Stomach (tissue), 9 donors: Measurements from ENCODE around the gene RGS17. TPM values are rescaled to one million over a fixed set of nuclear protein-coding genes. Genes with fewer than 3 reads are reported as not detected.
"Not testable (repeated sequence)": the region's sequence is repeated elsewhere in the genome, so short reads cannot be mapped to it uniquely, and the experiment has no call there.

Experiments used
- DNase-seq, 2 donors: peaks; one replicate each; pipeline versions ENCODE4 v3.0.0 to v3.0.0-alpha.2; 2013 to 2019
- H3K27ac ChIP-seq, 5 donors: fragments of 200-600 bp in 4 of 5; sonication (generic) in 4 of 5; one replicate each; pipeline ENCODE4 v1.5.1; 2013 to 2019; ENCODE audit warnings: mild to moderate bottlenecking in 1 of 5, moderate library complexity in 1 of 5
- H3K27me3 ChIP-seq, 3 donors: fragments of 200-600 bp; sonication (generic); one replicate each; pipeline ENCODE4 v1.5.1; 2017 to 2019; ENCODE audit warnings: mixed run types in 1 of 3
- H3K36me3 ChIP-seq, 4 donors: fragments of 200-600 bp; sonication (generic); 1 replicate in 3 of 4; 2 replicates in 1 of 4; pipeline ENCODE4 v1.5.1; 2016 to 2019
- H3K4me1 ChIP-seq, 4 donors: fragments of 200-600 bp; sonication (generic); one replicate each; pipeline ENCODE4 v1.5.1; 2016 to 2019
- H3K4me3 ChIP-seq, 4 donors: fragments of 200-600 bp; sonication (generic) in 3 of 4; one replicate each; pipeline ENCODE4 v1.5.1; 2016 to 2019; ENCODE audit warnings: mild to moderate bottlenecking in 1 of 4
- H3K9me3 ChIP-seq, 4 donors: fragments of 200-600 bp; sonication (generic); one replicate each; pipeline ENCODE4 v1.5.1; 2016 to 2019
- CTCF ChIP-seq, 7 experiments: fragments of 450-650 bp in 4 of 7; fragments of 200-600 bp in 3 of 7; sonication (generic) in 3 of 7; IDR thresholded peaks; one replicate each; pipeline ENCODE4 v1.5.1; 2016 to 2019; ENCODE audit warnings: antibody characterized with exemption in 7 of 7, control low read depth in 2 of 7, mild to moderate bottlenecking in 1 of 7
- EP300 ChIP-seq: sonication (generic); formaldehyde crosslinking; IDR thresholded peaks from one replicate; pipeline ENCODE4 v1.6.1; 2017; ENCODE audit warnings: antibody characterized with exemption
- POLR2A ChIP-seq, 4 donors: fragments of 450-650 bp; IDR thresholded peaks; one replicate each; pipeline ENCODE4 v1.6.1; 2016; ENCODE audit warnings: antibody characterized with exemption in 4 of 4, control low read depth in 2 of 4, mild to moderate bottlenecking in 1 of 4, moderate library complexity in 1 of 4
- POLR2AphosphoS5 ChIP-seq, 3 donors: sonication (generic); formaldehyde crosslinking; IDR thresholded peaks; one replicate each; pipeline ENCODE4 v1.6.1; 2016; ENCODE audit warnings: antibody characterized with exemption in 3 of 3
- WGBS, 5 donors: extraction: QIAGEN DNeasy Blood & Tissue Kit in 3 of 5; methylation state at CpG; one replicate each; pipeline versions ENCODE4 v1.1.5 to v1.1.7; 2013 to 2018; 5-methylcytosine and 5-hydroxymethylcytosine counted together
- intact Hi-C: fragments of 100-400 bp; cut with DNase I; formaldehyde crosslinking; loops from one replicate; pipeline ENCODE4 v1.15.1; 2023; ENCODE audit warnings: low total_unique reads
- polyA plus RNA-seq, 3 donors: library from polyadenylated mRNA; stranded (reverse); fragments of 200-250 nt; gene quantifications; one replicate each; pipeline ENCODE4 v1.2.3, GENCODE V29; 2013
- total RNA-seq, 5 donors: library from RNA; depleted of rRNA; stranded (reverse); fragments of >200 nt; gene quantifications; one replicate each; pipeline versions ENCODE4 v1.1.0 to v1.2.3, GENCODE V29; 2014 to 2016
- donor health status: healthy with polysubstance abuse.
- donor health status: Bipolar disorder and iron deficiency.
- donor health status: healthy.

Gene RGS17
- total and polyA plus RNA-seq, 8 donors, result 0.33 to 2.8 (median 1.7) TPM; not detected in 1

- Histone ChIP-seq H3K4me3 (no peak overlapping the region), H3K9me3 (no peaks in the 10 kb centered on the region), H3K27me3 (no peaks in the 10 kb centered on the region), H3K36me3 (no peaks in the 10 kb centered on the region), H3K27ac (no peak overlapping the region), H3K4me1 (no peaks in the 10 kb centered on the region)
- no peak for TF ChIP-seq CTCF (IDR thresholded peaks at IDR 0.05)
- no peak for TF ChIP-seq EP300
- TF ChIP-seq POLR2A (IDR thresholded peaks at IDR 0.05), result no peak
- 65 to 84% (median 68%) methylated on average over 4 of the region's 4 CpGs for WGBS, 5 donors
- intact Hi-C loops, result no loop called here
- no peak for DNase-seq
Measured at GRCh38 chr6:153143200-153143599, 12.1 kb upstream of the RGS17 start.

GRCh38 chr6:153140299-153140698 is 9.2 kb upstream of the RGS17 start:
- TF ChIP-seq CTCF (IDR thresholded peaks at IDR 0.05) (no peak), EP300 (no peak), POLR2AphosphoS5 (IDR thresholded peaks at IDR 0.05) (no peak), POLR2A (IDR thresholded peaks at IDR 0.05) (no peak)
- no peak overlapping the region for H3K27ac ChIP-seq
- H3K9me3 ChIP-seq, result no peaks in the 10 kb centered on the region
- WGBS, 5 donors, result 28 to 56% (median 43%) methylated on average over 2 of the region's 2 CpGs
- intact Hi-C loops, result no loop called here
- H3K36me3 ChIP-seq, result no peaks in the 10 kb centered on the region
- peak in 1 of 2 donors; percentile 28 for DNase-seq
- no peaks in the 10 kb centered on the region for H3K4me1 ChIP-seq
- H3K4me3 ChIP-seq, result no peak overlapping the region
- H3K27me3 ChIP-seq, result no peaks in the 10 kb centered on the region

- DNase-seq, result no peak
- no peak overlapping the region for H3K4me3 ChIP-seq
- 76 to 93% (median 87%) methylated on average over 1 of the region's 1 CpG for WGBS, 5 donors
- H3K9me3 ChIP-seq, result no peaks in the 10 kb centered on the region
- no peaks in the 10 kb centered on the region for H3K27me3 ChIP-seq
- no peaks in the 10 kb centered on the region for H3K4me1 ChIP-seq
- no peaks in the 10 kb centered on the region for H3K36me3 ChIP-seq
- intact Hi-C loops, result no loop called here
- no peak overlapping the region for H3K27ac ChIP-seq
- TF ChIP-seq POLR2A (IDR thresholded peaks at IDR 0.05), result no peak
- TF ChIP-seq POLR2AphosphoS5 (IDR thresholded peaks at IDR 0.05), result no peak
- no peak for TF ChIP-seq EP300
- TF ChIP-seq CTCF (IDR thresholded peaks at IDR 0.05), result no peak
Measured at GRCh38 chr6:153138930-153139329, 7.8 kb upstream of the RGS17 start.

GRCh38 chr6:153135681-153136080 is 4.6 kb upstream of the RGS17 start:
- intact Hi-C loops, result no loop called here
- Histone ChIP-seq H3K27me3 (peaks cover 0 to 14% (median 3%) of the 10 kb centered on the region in 3 donors), H3K27ac (no peak overlapping the region), H3K4me3 (no peak overlapping the region), H3K4me1 (peaks cover 2 to 11% (median 8%) of the 10 kb centered on the region in 4 donors), H3K9me3 (no peaks in the 10 kb centered on the region), H3K36me3 (no peaks in the 10 kb centered on the region)
- DNase-seq, result no peak
- WGBS, 5 donors, result 43 to 72% (median 48%) methylated on average over 2 of the region's 2 CpGs
- TF ChIP-seq CTCF (IDR thresholded peaks at IDR 0.05), result no peak

GRCh38 chr6:153133667-153134066 is 2.6 kb upstream of the RGS17 start:
- H3K27ac ChIP-seq, H3K36me3 ChIP-seq, DNase-seq, intact Hi-C loops, H3K4me3 ChIP-seq, H3K9me3 ChIP-seq: not testable (repeated sequence)
- peaks cover 14 to 25% (median 23%) of the 10 kb centered on the region in 4 donors for H3K4me1 ChIP-seq
- 94 to 100% (median 98%) methylated on average over 8 to 30 of the region's 30 CpGs for WGBS, 5 donors
- H3K27me3 ChIP-seq, result peaks cover 0 to 34% (median 15%) of the 10 kb centered on the region in 3 donors
